H1 (cell line): Measurements from ENCODE around the gene CYSRT1. TPM values are rescaled to one million over a fixed set of nuclear protein-coding genes. Genes with fewer than 3 reads are reported as not detected.

Source experiments
- CTCF ChIA-PET: fragments of 300-600 bp; sonication (Branson Sonifier 250); formaldehyde crosslinking; loops from one replicate; lab custom pipeline; 2021; ENCODE audit not compliant: partially characterized antibody; lab: Charles Lee
- POLR2A ChIA-PET: fragments of 300-600 bp; sonication (Branson Sonifier 250); formaldehyde crosslinking; loops from one replicate; lab custom pipeline; 2021; ENCODE audit warnings: inconsistent platforms; ENCODE audit not compliant: partially characterized antibody; lab: Charles Lee
- DNase-seq, 2 experiments: peaks; one replicate each; pipeline versions ENCODE4 v3.0.0 to v3.0.0-alpha.2; 2010 to 2022; ENCODE audit warnings: low spot score in 2 of 2, low read depth in 1 of 2, mixed read lengths in 1 of 2
- FAIRE-seq: peaks from 2 replicates; lab custom pipeline; 2011; peaks lifted over from hg19 to GRCh38; lab: Jason Lieb, UNC
- H2AFZ ChIP-seq: 2 replicates; pipeline ENCODE4 v1.8.1; 2012; ENCODE audit warnings: low read length, inconsistent platforms
- H2AK5ac ChIP-seq: 2 replicates; pipeline ENCODE4 v1.6.1; 2013; ENCODE audit warnings: low read depth, low read length
- H2BK120ac ChIP-seq: replicated peaks from 2 replicates; pipeline ENCODE3; 2013; ENCODE audit warnings: low read depth, low read length, inconsistent platforms
- H2BK12ac ChIP-seq: 2 replicates; pipeline ENCODE4 v1.6.1; 2013; ENCODE audit warnings: low read depth, low read length
- H2BK15ac ChIP-seq: 2 replicates; pipeline ENCODE4 v1.6.1; 2013; ENCODE audit warnings: low read length
- H2BK20ac ChIP-seq: 2 replicates; pipeline ENCODE4 v1.6.1; 2013; ENCODE audit warnings: low read length
- H2BK5ac ChIP-seq: 2 replicates; pipeline ENCODE4 v1.6.1; 2013; ENCODE audit warnings: low read depth, low read length
- H3K14ac ChIP-seq: 2 replicates; pipeline ENCODE4 v1.6.1; 2013; ENCODE audit warnings: inconsistent platforms; ENCODE audit not compliant: insufficient read length
- H3K18ac ChIP-seq: 2 replicates; pipeline ENCODE4 v1.6.1; 2013; ENCODE audit warnings: low read length; ENCODE audit errors: extremely low read depth
- H3K23ac ChIP-seq: 2 replicates; pipeline ENCODE4 v1.6.1; 2013; ENCODE audit warnings: inconsistent platforms; ENCODE audit not compliant: insufficient read length
- H3K23me2 ChIP-seq: 2 replicates; pipeline ENCODE4 v1.6.1; 2013; ENCODE audit warnings: low read depth, low read length
- H3K27ac ChIP-seq: 2 replicates; pipeline ENCODE4 v1.6.1; 2011; ENCODE audit warnings: low read depth, low read length, inconsistent platforms
- H3K27me3 ChIP-seq, 4 experiments: replicated peaks in 1 of 4; 1 replicate in 1 of 4; 2 replicates in 3 of 4; pipeline versions ENCODE4 v1.6.1 to v1.8.1; 2011 to 2013; ENCODE audit warnings: low read length in 3 of 4, mild to moderate bottlenecking in 3 of 4, inconsistent platforms in 2 of 4, mixed read lengths in 2 of 4, moderate library complexity in 1 of 4; ENCODE audit not compliant: control insufficient read depth in 3 of 4, insufficient read depth in 3 of 4; ENCODE audit errors: extremely low read depth in 1 of 4
- H3K36me3 ChIP-seq, 4 experiments: 2 replicates each; pipeline versions ENCODE4 v1.6.1 to v1.8.1; 2011 to 2013; ENCODE audit warnings: mild to moderate bottlenecking in 4 of 4, low read length in 3 of 4, moderate library complexity in 2 of 4, control low read depth in 1 of 4, inconsistent platforms in 1 of 4; ENCODE audit not compliant: insufficient read depth in 4 of 4, control insufficient read depth in 2 of 4
- H3K4ac ChIP-seq: replicated peaks from 2 replicates; pipeline ENCODE3; 2013; ENCODE audit warnings: low read length, low read depth, mixed read lengths, inconsistent platforms; ENCODE audit not compliant: insufficient read length
- H3K4me1 ChIP-seq, 4 experiments: replicated peaks in 1 of 4; 1 replicate in 1 of 4; 2 replicates in 3 of 4; pipeline versions ENCODE4 v1.6.1 to v1.8.1; 2011 to 2013; ENCODE audit warnings: low read length in 3 of 4, inconsistent platforms in 2 of 4, mixed read lengths in 1 of 4; ENCODE audit not compliant: insufficient read depth in 4 of 4, control insufficient read depth in 3 of 4
- H3K4me2 ChIP-seq, 2 experiments: 2 replicates each; pipeline versions ENCODE4 v1.6.1 to v1.8.1; 2011 to 2013; ENCODE audit warnings: low read depth in 2 of 2, low read length in 2 of 2, control low read depth in 1 of 2, inconsistent platforms in 1 of 2, mild to moderate bottlenecking in 1 of 2; ENCODE audit not compliant: insufficient read depth in 1 of 2
- H3K4me3 ChIP-seq, 4 experiments: fragments of 200-600, 300-600 bp in 1 of 4; sonication (generic), shearing (Covaris generic), sonication (Bioruptor Twin) in 1 of 4; 2 replicates each; pipeline versions ENCODE4 v1.5.1 to v1.8.1; 2011 to 2016; ENCODE audit warnings: low read length in 4 of 4, low read depth in 3 of 4, control low read depth in 2 of 4, inconsistent platforms in 2 of 4, mild to moderate bottlenecking in 2 of 4, mixed read lengths in 1 of 4, moderate library complexity in 1 of 4; ENCODE audit not compliant: insufficient read depth in 2 of 4; ENCODE audit errors: extremely low read depth in 1 of 4
- H3K56ac ChIP-seq: replicated peaks from 2 replicates; pipeline ENCODE3; 2013; ENCODE audit warnings: low read depth, mild to moderate bottlenecking, mixed read lengths, low read length, inconsistent platforms; ENCODE audit not compliant: insufficient read length
- H3K79me1 ChIP-seq: 2 replicates; pipeline ENCODE4 v1.6.1; 2013; ENCODE audit warnings: low read depth, low read length, control low read depth
- H3K79me2 ChIP-seq, 2 experiments: 2 replicates each; pipeline versions ENCODE4 v1.6.1 to v1.8.1; 2012 to 2013; ENCODE audit warnings: low read length in 2 of 2, mild to moderate bottlenecking in 2 of 2, inconsistent platforms in 1 of 2; ENCODE audit not compliant: insufficient read depth in 2 of 2, control insufficient read depth in 1 of 2
- H3K9ac ChIP-seq, 4 experiments: replicated peaks in 1 of 4; 1 replicate in 1 of 4; 2 replicates in 3 of 4; pipeline versions ENCODE4 v1.6.1 to v1.8.1; 2011 to 2013; ENCODE audit warnings: low read depth in 3 of 4, low read length in 3 of 4, control low read depth in 2 of 4, mild to moderate bottlenecking in 2 of 4, moderate library complexity in 2 of 4, inconsistent platforms in 1 of 4; ENCODE audit errors: extremely low read depth in 1 of 4
- H3K9me3 ChIP-seq, 2 experiments: 2 replicates each; pipeline versions ENCODE4 v1.6.1 to v1.8.1; 2012 to 2013; ENCODE audit warnings: mild to moderate bottlenecking in 2 of 2, moderate library complexity in 2 of 2, control low read depth in 1 of 2, inconsistent platforms in 1 of 2, low read depth in 1 of 2, low read length in 1 of 2, mixed read lengths in 1 of 2; ENCODE audit not compliant: insufficient read depth in 2 of 2
- H4K20me1 ChIP-seq, 2 experiments: replicated peaks in 1 of 2; 2 replicates each; pipeline versions ENCODE3 to v1.8.1; 2011 to 2013; ENCODE audit warnings: inconsistent platforms in 2 of 2, low read length in 2 of 2, mild to moderate bottlenecking in 1 of 2; ENCODE audit not compliant: insufficient read depth in 2 of 2, control insufficient read depth in 1 of 2
- H4K5ac ChIP-seq: 2 replicates; pipeline ENCODE4 v1.6.1; 2013; ENCODE audit warnings: low read length, low read depth, mixed read lengths, inconsistent platforms; ENCODE audit not compliant: insufficient read length
- H4K8ac ChIP-seq: 2 replicates; pipeline ENCODE4 v1.8.0; 2013; ENCODE audit warnings: mild to moderate bottlenecking, moderate library complexity, low read length, inconsistent platforms; ENCODE audit not compliant: insufficient read depth; ENCODE audit errors: extremely low read depth
- H4K91ac ChIP-seq: replicated peaks from 2 replicates; pipeline ENCODE3; 2013; ENCODE audit warnings: low read length, mixed read lengths, inconsistent platforms; ENCODE audit not compliant: insufficient read length
- BACH1 ChIP-seq: IDR thresholded peaks from 2 replicates; pipeline ENCODE4 v1.6.1; 2012; ENCODE audit warnings: low read length, improper control_type of control experiment
- FOSL1 ChIP-seq: IDR thresholded peaks from 2 replicates; pipeline ENCODE4 v1.6.1; 2011; ENCODE audit warnings: mild to moderate bottlenecking, low read depth, low read length, moderate library complexity; ENCODE audit not compliant: insufficient read depth
- GABPA ChIP-seq: IDR thresholded peaks from 2 replicates; pipeline ENCODE4 v1.6.1; 2011; ENCODE audit warnings: mild to moderate bottlenecking, low read length, moderate library complexity, borderline replicate concordance; ENCODE audit not compliant: insufficient read depth
- RNF2 ChIP-seq: fragments of 200-900, 300-1000 bp; sonication (generic); IDR thresholded peaks from 2 replicates; pipeline ENCODE4 v1.7.1; 2016; ENCODE audit warnings: borderline replicate concordance, low read depth, mild to moderate bottlenecking, antibody characterized with exemption, low read length; ENCODE audit not compliant: poor library complexity, severe bottlenecking; ENCODE audit errors: missing control alignments
- SAP30 ChIP-seq: fragments of 300-600 bp; sonication (generic); IDR thresholded peaks from 2 replicates; pipeline ENCODE4 v1.7.1; 2012; ENCODE audit warnings: low read length, moderate library complexity, mild to moderate bottlenecking, inconsistent platforms; ENCODE audit not compliant: insufficient read depth, insufficient replicate concordance
- TEAD4 ChIP-seq: IDR thresholded peaks from 2 replicates; pipeline ENCODE4 v1.6.1; 2012; ENCODE audit warnings: low read depth, low read length, inconsistent platforms, mixed read lengths
- USF2 ChIP-seq: IDR thresholded peaks from 2 replicates; pipeline ENCODE4 v1.6.1; 2011; ENCODE audit warnings: low read length, improper control_type of control experiment
- ZNF274 ChIP-seq: IDR thresholded peaks from 2 replicates; pipeline ENCODE4 v1.7.0; 2012; ENCODE audit warnings: low read length, borderline replicate concordance; ENCODE audit errors: extremely low read depth
- WGBS, 2 experiments: shearing (Covaris generic) in 1 of 2; methylation state at CpG; one replicate each; pipeline versions ENCODE4 v1.1.6 to v1.1.7; 2013 to 2015; ENCODE audit warnings: low lambda C conversion rate in 2 of 2, mixed read lengths in 2 of 2, inconsistent platforms in 1 of 2, low coverage in 1 of 2, missing lambda C conversion rate in 1 of 2; ENCODE audit not compliant: insufficient replicate concordance in 2 of 2, insufficient coverage in 1 of 2, insufficient read length in 1 of 2; ENCODE audit errors: extremely low coverage in 1 of 2, missing lambda C conversion rate in 1 of 2; 5-methylcytosine and 5-hydroxymethylcytosine counted together
- polyA plus RNA-seq, 7 experiments: library from polyadenylated mRNA; depleted of rRNA in 3 of 7; stranded (reverse) in 5 of 7; unstranded in 2 of 7; fragments of >200 nt in 5 of 7; fragments of 200-250 nt in 2 of 7; gene quantifications; 1 replicate in 5 of 7; 2 replicates in 1 of 7; 4 replicates in 1 of 7; pipeline versions ENCODE4 v1.2.1 to v1.2.3, GENCODE V29; 2011 to 2013; ENCODE audit warnings: missing spikeins in 2 of 7, mixed read lengths in 2 of 7
- total RNA-seq: library from RNA; stranded (reverse); fragmentation: NEBNext Ultra II Directional; extraction: Animal tissue kit (Norgen Biotek cat#: 25700); gene quantifications from 2 replicates; pipeline ENCODE4 v1.2.1, GENCODE V29; 2021

CYSRT1 gene
- total and polyA plus RNA-seq, 2 of the 8 experiments (the other 6 are each of a cell fraction or from before 2014, with no cell fraction given) = 1.0 to 6.5 TPM

GRCh38 chr9:137251490-137252268 lies 26.7 kb downstream of the CYSRT1 start:
- peaks cover 8% of the 10 kb centered on the region for H3K79me1 ChIP-seq
- ChIA-PET CTCF (interaction anchor here (0.7 to 1.3 kb wide), 6 partner anchors 9 to 57 kb away, joined by 3 to 4 read pairs (median 3); partner anchors contain the start of gene TOR4A), POLR2A (interaction anchor here (47.8 to 69.9 kb wide), 2 partner anchors 5 to 17 kb away, joined by 1462 read pairs; partner anchors contain the start of genes CYSRT1, NDOR1, NELFB and RNF208)
- no peak for DNase-seq
- H3K56ac ChIP-seq = no peak overlapping the region
- H2BK5ac ChIP-seq = 0 out of 2 replicates have a peak overlapping the region, but pooled peaks have one; percentile 44
- peak overlapping the region; percentile 85 for H3K4ac ChIP-seq
- no peak overlapping the region for H3K18ac ChIP-seq
- no peak overlapping the region for H2BK20ac ChIP-seq
- no peak overlapping the region; the same call in 1 of the 2 replicates for H2BK15ac ChIP-seq
- no peak for FAIRE-seq
- H3K9me3 ChIP-seq = no peaks in the 10 kb centered on the region
- H3K14ac ChIP-seq = no peak overlapping the region
- WGBS, 2 experiments = 94% methylated on average over 17 of the region's 22 CpGs; no CpG with 5 or more reads in 1 of the 2 experiments
- H3K23me2 ChIP-seq = peaks cover 14% of the 10 kb centered on the region; the same call in 1 of the 2 replicates
- H3K4me1 ChIP-seq = peaks cover 0 to 21% (median 16%) of the 10 kb centered on the region in 4 experiments; a peak in 5 of 7 replicates
- peaks cover 0 to 5% (median under 1%) of the 10 kb centered on the region in 4 experiments; a peak in 1 of 8 replicates for H3K36me3 ChIP-seq
- no peak overlapping the region for H2BK120ac ChIP-seq
- no peak overlapping the region for H3K9ac ChIP-seq
- no peak overlapping the region for H2BK12ac ChIP-seq
- H2AK5ac ChIP-seq = 0 out of 2 replicates have a peak overlapping the region, but pooled peaks have one; percentile 83
- H4K91ac ChIP-seq = no peak overlapping the region
- H3K4me3 ChIP-seq = no peak overlapping the region
- H2AFZ ChIP-seq = no peak overlapping the region
- peaks cover 0 to 4% of the 10 kb centered on the region in 2 experiments for H4K20me1 ChIP-seq
- 0 out of 4 replicates have a peak overlapping the region, but pooled peaks of 1 of the 2 experiments have one; percentile 28 for H3K4me2 ChIP-seq
- H4K5ac ChIP-seq = no peak overlapping the region
- H3K27ac ChIP-seq = no peak overlapping the region
- no peak overlapping the region for H3K23ac ChIP-seq
- peaks cover 0 to 11% of the 10 kb centered on the region in 2 experiments; a peak in 2 of 4 replicates for H3K79me2 ChIP-seq
- H4K8ac ChIP-seq = peak overlapping the region; percentile 74; the same call in 1 of the 2 replicates
- H3K27me3 ChIP-seq = peaks cover 0 to 7% (median 0%) of the 10 kb centered on the region in 4 experiments; a peak in 3 of 7 replicates
- TF ChIP-seq RNF2 (no peak), SAP30 (no peak), GABPA (no peak), ZNF274 (no peak), USF2 (no peak), FOSL1 (no peak), TEAD4 (no peak), BACH1 (no peak)
